H1 (cell line): ENCODE results near the gene ZNF775. TPM values are rescaled to one million over a fixed set of nuclear protein-coding genes. Genes with fewer than 3 reads are reported as not detected.

Experiments
- CTCF ChIA-PET: fragments of 300-600 bp; sonication (Branson Sonifier 250); formaldehyde crosslinking; loops from one replicate; lab custom pipeline; 2021; ENCODE audit not compliant: partially characterized antibody; lab: Charles Lee
- POLR2A ChIA-PET: fragments of 300-600 bp; sonication (Branson Sonifier 250); formaldehyde crosslinking; loops from one replicate; lab custom pipeline; 2021; ENCODE audit warnings: inconsistent platforms; ENCODE audit not compliant: partially characterized antibody; lab: Charles Lee
- DNase-seq, 2 experiments: peaks; one replicate each; pipeline versions ENCODE4 v3.0.0 to v3.0.0-alpha.2; 2010 to 2022; ENCODE audit warnings: low spot score in 2 of 2, low read depth in 1 of 2, mixed read lengths in 1 of 2
- FAIRE-seq: peaks from 2 replicates; lab custom pipeline; 2011; peaks lifted over from hg19 to GRCh38; lab: Jason Lieb, UNC
- H2AFZ ChIP-seq: 2 replicates; pipeline ENCODE4 v1.8.1; 2012; ENCODE audit warnings: low read length, inconsistent platforms
- H2AK5ac ChIP-seq: 2 replicates; pipeline ENCODE4 v1.6.1; 2013; ENCODE audit warnings: low read depth, low read length
- H2BK120ac ChIP-seq: replicated peaks from 2 replicates; pipeline ENCODE3; 2013; ENCODE audit warnings: low read depth, low read length, inconsistent platforms
- H2BK12ac ChIP-seq: 2 replicates; pipeline ENCODE4 v1.6.1; 2013; ENCODE audit warnings: low read depth, low read length
- H2BK15ac ChIP-seq: 2 replicates; pipeline ENCODE4 v1.6.1; 2013; ENCODE audit warnings: low read length
- H2BK20ac ChIP-seq: 2 replicates; pipeline ENCODE4 v1.6.1; 2013; ENCODE audit warnings: low read length
- H2BK5ac ChIP-seq: 2 replicates; pipeline ENCODE4 v1.6.1; 2013; ENCODE audit warnings: low read depth, low read length
- H3K14ac ChIP-seq: 2 replicates; pipeline ENCODE4 v1.6.1; 2013; ENCODE audit warnings: inconsistent platforms; ENCODE audit not compliant: insufficient read length
- H3K18ac ChIP-seq: 2 replicates; pipeline ENCODE4 v1.6.1; 2013; ENCODE audit warnings: low read length; ENCODE audit errors: extremely low read depth
- H3K23ac ChIP-seq: 2 replicates; pipeline ENCODE4 v1.6.1; 2013; ENCODE audit warnings: inconsistent platforms; ENCODE audit not compliant: insufficient read length
- H3K23me2 ChIP-seq: 2 replicates; pipeline ENCODE4 v1.6.1; 2013; ENCODE audit warnings: low read depth, low read length
- H3K27ac ChIP-seq: 2 replicates; pipeline ENCODE4 v1.6.1; 2011; ENCODE audit warnings: low read depth, low read length, inconsistent platforms
- H3K27me3 ChIP-seq, 4 experiments: replicated peaks in 1 of 4; 1 replicate in 1 of 4; 2 replicates in 3 of 4; pipeline versions ENCODE4 v1.6.1 to v1.8.1; 2011 to 2013; ENCODE audit warnings: low read length in 3 of 4, mild to moderate bottlenecking in 3 of 4, inconsistent platforms in 2 of 4, mixed read lengths in 2 of 4, moderate library complexity in 1 of 4; ENCODE audit not compliant: control insufficient read depth in 3 of 4, insufficient read depth in 3 of 4; ENCODE audit errors: extremely low read depth in 1 of 4
- H3K36me3 ChIP-seq, 4 experiments: 2 replicates each; pipeline versions ENCODE4 v1.6.1 to v1.8.1; 2011 to 2013; ENCODE audit warnings: mild to moderate bottlenecking in 4 of 4, low read length in 3 of 4, moderate library complexity in 2 of 4, control low read depth in 1 of 4, inconsistent platforms in 1 of 4; ENCODE audit not compliant: insufficient read depth in 4 of 4, control insufficient read depth in 2 of 4
- H3K4ac ChIP-seq: replicated peaks from 2 replicates; pipeline ENCODE3; 2013; ENCODE audit warnings: low read length, low read depth, mixed read lengths, inconsistent platforms; ENCODE audit not compliant: insufficient read length
- H3K4me1 ChIP-seq, 4 experiments: replicated peaks in 1 of 4; 1 replicate in 1 of 4; 2 replicates in 3 of 4; pipeline versions ENCODE4 v1.6.1 to v1.8.1; 2011 to 2013; ENCODE audit warnings: low read length in 3 of 4, inconsistent platforms in 2 of 4, mixed read lengths in 1 of 4; ENCODE audit not compliant: insufficient read depth in 4 of 4, control insufficient read depth in 3 of 4
- H3K4me2 ChIP-seq, 2 experiments: 2 replicates each; pipeline versions ENCODE4 v1.6.1 to v1.8.1; 2011 to 2013; ENCODE audit warnings: low read depth in 2 of 2, low read length in 2 of 2, control low read depth in 1 of 2, inconsistent platforms in 1 of 2, mild to moderate bottlenecking in 1 of 2; ENCODE audit not compliant: insufficient read depth in 1 of 2
- H3K4me3 ChIP-seq, 4 experiments: fragments of 200-600, 300-600 bp in 1 of 4; sonication (generic), shearing (Covaris generic), sonication (Bioruptor Twin) in 1 of 4; 2 replicates each; pipeline versions ENCODE4 v1.5.1 to v1.8.1; 2011 to 2016; ENCODE audit warnings: low read length in 4 of 4, low read depth in 3 of 4, control low read depth in 2 of 4, inconsistent platforms in 2 of 4, mild to moderate bottlenecking in 2 of 4, mixed read lengths in 1 of 4, moderate library complexity in 1 of 4; ENCODE audit not compliant: insufficient read depth in 2 of 4; ENCODE audit errors: extremely low read depth in 1 of 4
- H3K56ac ChIP-seq: replicated peaks from 2 replicates; pipeline ENCODE3; 2013; ENCODE audit warnings: low read depth, mild to moderate bottlenecking, mixed read lengths, low read length, inconsistent platforms; ENCODE audit not compliant: insufficient read length
- H3K79me1 ChIP-seq: 2 replicates; pipeline ENCODE4 v1.6.1; 2013; ENCODE audit warnings: low read depth, low read length, control low read depth
- H3K79me2 ChIP-seq, 2 experiments: 2 replicates each; pipeline versions ENCODE4 v1.6.1 to v1.8.1; 2012 to 2013; ENCODE audit warnings: low read length in 2 of 2, mild to moderate bottlenecking in 2 of 2, inconsistent platforms in 1 of 2; ENCODE audit not compliant: insufficient read depth in 2 of 2, control insufficient read depth in 1 of 2
- H3K9ac ChIP-seq, 4 experiments: replicated peaks in 1 of 4; 1 replicate in 1 of 4; 2 replicates in 3 of 4; pipeline versions ENCODE4 v1.6.1 to v1.8.1; 2011 to 2013; ENCODE audit warnings: low read depth in 3 of 4, low read length in 3 of 4, control low read depth in 2 of 4, mild to moderate bottlenecking in 2 of 4, moderate library complexity in 2 of 4, inconsistent platforms in 1 of 4; ENCODE audit errors: extremely low read depth in 1 of 4
- H3K9me3 ChIP-seq, 2 experiments: 2 replicates each; pipeline versions ENCODE4 v1.6.1 to v1.8.1; 2012 to 2013; ENCODE audit warnings: mild to moderate bottlenecking in 2 of 2, moderate library complexity in 2 of 2, control low read depth in 1 of 2, inconsistent platforms in 1 of 2, low read depth in 1 of 2, low read length in 1 of 2, mixed read lengths in 1 of 2; ENCODE audit not compliant: insufficient read depth in 2 of 2
- H4K20me1 ChIP-seq, 2 experiments: replicated peaks in 1 of 2; 2 replicates each; pipeline versions ENCODE3 to v1.8.1; 2011 to 2013; ENCODE audit warnings: inconsistent platforms in 2 of 2, low read length in 2 of 2, mild to moderate bottlenecking in 1 of 2; ENCODE audit not compliant: insufficient read depth in 2 of 2, control insufficient read depth in 1 of 2
- H4K5ac ChIP-seq: 2 replicates; pipeline ENCODE4 v1.6.1; 2013; ENCODE audit warnings: low read length, low read depth, mixed read lengths, inconsistent platforms; ENCODE audit not compliant: insufficient read length
- H4K8ac ChIP-seq: 2 replicates; pipeline ENCODE4 v1.8.0; 2013; ENCODE audit warnings: mild to moderate bottlenecking, moderate library complexity, low read length, inconsistent platforms; ENCODE audit not compliant: insufficient read depth; ENCODE audit errors: extremely low read depth
- H4K91ac ChIP-seq: replicated peaks from 2 replicates; pipeline ENCODE3; 2013; ENCODE audit warnings: low read length, mixed read lengths, inconsistent platforms; ENCODE audit not compliant: insufficient read length
- WGBS, 2 experiments: shearing (Covaris generic) in 1 of 2; methylation state at CpG; one replicate each; pipeline versions ENCODE4 v1.1.6 to v1.1.7; 2013 to 2015; ENCODE audit warnings: low lambda C conversion rate in 2 of 2, mixed read lengths in 2 of 2, inconsistent platforms in 1 of 2, low coverage in 1 of 2, missing lambda C conversion rate in 1 of 2; ENCODE audit not compliant: insufficient replicate concordance in 2 of 2, insufficient coverage in 1 of 2, insufficient read length in 1 of 2; ENCODE audit errors: extremely low coverage in 1 of 2, missing lambda C conversion rate in 1 of 2; 5-methylcytosine and 5-hydroxymethylcytosine counted together
- polyA plus RNA-seq, 7 experiments: library from polyadenylated mRNA; depleted of rRNA in 3 of 7; stranded (reverse) in 5 of 7; unstranded in 2 of 7; fragments of >200 nt in 5 of 7; fragments of 200-250 nt in 2 of 7; gene quantifications; 1 replicate in 5 of 7; 2 replicates in 1 of 7; 4 replicates in 1 of 7; pipeline versions ENCODE4 v1.2.1 to v1.2.3, GENCODE V29; 2011 to 2013; ENCODE audit warnings: missing spikeins in 2 of 7, mixed read lengths in 2 of 7
- total RNA-seq: library from RNA; stranded (reverse); fragmentation: NEBNext Ultra II Directional; extraction: Animal tissue kit (Norgen Biotek cat#: 25700); gene quantifications from 2 replicates; pipeline ENCODE4 v1.2.1, GENCODE V29; 2021

The ZNF775 gene
- total and polyA plus RNA-seq, 2 of the 8 experiments (the other 6 are each of a cell fraction or from before 2014, with no cell fraction given) = 13.6 to 21.5 TPM

GRCh38 chr7:150384406-150385301 lies 5.5 kb downstream of the ZNF775 start:
- Histone ChIP-seq H3K4ac (no peak overlapping the region), H3K4me2 (peak overlapping the region; percentile 61 to 94), H3K23ac (no peak overlapping the region), H2BK5ac (peak overlapping the region; percentile 92), H2BK20ac (peak overlapping the region; percentile 97), H3K4me3 (peak overlapping the region in 3 of 4 experiments; percentile 17 to 43 (median 36); a peak in 5 of 8 replicates), H2BK120ac (peak overlapping the region; percentile 11), H3K79me2 (peaks cover 0 to 78% of the 10 kb centered on the region in 2 experiments), H3K14ac (no peak overlapping the region), H4K8ac (no peak overlapping the region; the same call in 1 of the 2 replicates), H2AK5ac (peak overlapping the region; percentile 29; the same call in 1 of the 2 replicates), H3K23me2 (peaks cover 7% of the 10 kb centered on the region), H4K91ac (peak overlapping the region; percentile 37), H3K27ac (peak overlapping the region; percentile 83), H3K27me3 (no peaks in the 10 kb centered on the region), H3K9ac (peak overlapping the region in 2 of 4 experiments; percentile 44 to 48; a peak in 2 of 7 replicates), H3K4me1 (peaks cover 29 to 58% (median 47%) of the 10 kb centered on the region in 4 experiments), H2BK15ac (peak overlapping the region; percentile 95), H2AFZ (no peak overlapping the region), H3K9me3 (no peaks in the 10 kb centered on the region), H4K20me1 (no peaks in the 10 kb centered on the region), H3K79me1 (peaks cover 18% of the 10 kb centered on the region), H2BK12ac (peak overlapping the region; percentile 5), H3K36me3 (peaks cover 0 to 32% (median 0%) of the 10 kb centered on the region in 4 experiments; a peak in 3 of 8 replicates), H3K56ac (peak overlapping the region; percentile 7), H4K5ac (peak overlapping the region; percentile 19), H3K18ac (peak overlapping the region; percentile 91)
- ChIA-PET CTCF (interaction anchor here (0.7 to 4.2 kb wide), 17 partner anchors 9 to 578 kb away, joined by 3 to 31 read pairs (median 5); partner anchors contain the start of gene REPIN1), POLR2A (interaction anchor here (0.6 to 9.0 kb wide), 13 partner anchors 7 to 161 kb away, joined by 3 to 170 read pairs (median 6); partner anchors contain the start of genes ACTR3C, LRRC61 and REPIN1)
- no peak for FAIRE-seq
- no peak for DNase-seq
- WGBS, 2 experiments = 73% methylated on average over 15 of the region's 15 CpGs; no CpG with 5 or more reads in 1 of the 2 experiments
